ENCODE results near the gene TAOK1. TPM values are rescaled to one million over a fixed set of nuclear protein-coding genes. Genes with fewer than 3 reads are reported as not detected.

TAOK1 gene
- total and polyA plus RNA-seq, 4 donors: 4.3 to 20.5 (median 12.6) TPM

GRCh38 chr17:29570521-29570920, 180.4 kb downstream of the TAOK1 start:
- no peak overlapping the region for H3K9ac ChIP-seq (ENCODE audit: low read depth in 1 of 2, low read length in 2 of 2)
- H3K4me1 ChIP-seq (ENCODE audit: control insufficient read depth in 4 of 4, insufficient read depth in 4 of 4, low read length in 3 of 4): peaks cover 23 to 75% (median 58%) of the 10 kb centered on the region in 4 donors
- H3K36me3 ChIP-seq (ENCODE audit: control insufficient read depth in 4 of 4, insufficient read depth in 3 of 4, low read depth in 1 of 4, low read length in 3 of 4): peaks cover 0 to 3% (median 2%) of the 10 kb centered on the region in 4 donors
- no peak overlapping the region for H3K4me3 ChIP-seq (ENCODE audit: low read depth in 1 of 3, low read length in 3 of 3)
- no peaks in the 10 kb centered on the region for H3K9me3 ChIP-seq (ENCODE audit: control insufficient read depth in 4 of 4, low read length in 3 of 4)
- TF ChIP-seq HNF4A (conservative IDR thresholded peaks at IDR 0.05): no peak
- no peak for TF ChIP-seq GABPA (IDR thresholded peaks at IDR 0.05 in 1 of 2, conservative IDR thresholded peaks at IDR 0.05 in 1 of 2)
- TF ChIP-seq NR2F2 (IDR thresholded peaks at IDR 0.05): no peak
- TF ChIP-seq SP1 (IDR thresholded peaks at IDR 0.05): no peak
- TF ChIP-seq MAX (IDR thresholded peaks at IDR 0.05): no peak
- TF ChIP-seq ZBTB33 (IDR thresholded peaks at IDR 0.05): no peak
- TF ChIP-seq REST (IDR thresholded peaks at IDR 0.05): no peak
- no peak for TF ChIP-seq RXRA (IDR thresholded peaks at IDR 0.05)
- TF ChIP-seq RAD21 (IDR thresholded peaks at IDR 0.05): no peak
- no peak for TF ChIP-seq YY1 (IDR thresholded peaks at IDR 0.05)
- TF ChIP-seq CTCF (IDR thresholded peaks at IDR 0.05; ENCODE audit: low read depth, low read length, missing input control): no peak
- no peak overlapping the region for H3K27ac ChIP-seq (ENCODE audit: low read depth in 1 of 2, low read length in 2 of 2)
- H3K27me3 ChIP-seq (ENCODE audit: control insufficient read depth in 4 of 4, insufficient read depth in 4 of 4, low read length in 3 of 4): no peaks in the 10 kb centered on the region
- 83% methylated on average over 7 of the region's 7 CpGs for WGBS
- no peak for DNase-seq (ENCODE audit: low spot score)

- WGBS: 94% methylated on average over 6 of the region's 6 CpGs
- Histone ChIP-seq H3K9me3 (ENCODE audit: control insufficient read depth in 4 of 4, low read length in 3 of 4) (no peaks in the 10 kb centered on the region), H3K36me3 (ENCODE audit: control insufficient read depth in 4 of 4, insufficient read depth in 3 of 4, low read depth in 1 of 4, low read length in 3 of 4) (peaks cover 2 to 7% (median 4%) of the 10 kb centered on the region in 4 donors), H3K27me3 (ENCODE audit: control insufficient read depth in 4 of 4, insufficient read depth in 4 of 4, low read length in 3 of 4) (no peaks in the 10 kb centered on the region), H3K9ac (ENCODE audit: low read depth in 1 of 2, low read length in 2 of 2) (no peak overlapping the region), H3K4me1 (ENCODE audit: control insufficient read depth in 4 of 4, insufficient read depth in 4 of 4, low read length in 3 of 4) (peaks cover 21 to 66% (median 53%) of the 10 kb centered on the region in 4 donors), H3K4me3 (ENCODE audit: low read depth in 1 of 3, low read length in 3 of 3) (no peak overlapping the region), H3K27ac (ENCODE audit: low read depth in 1 of 2, low read length in 2 of 2) (no peak overlapping the region)
- no peak for DNase-seq (ENCODE audit: low spot score)
- no peak for TF ChIP-seq FOXA2 (IDR thresholded peaks at IDR 0.05)
- no peak for TF ChIP-seq RAD21 (IDR thresholded peaks at IDR 0.05)
- TF ChIP-seq REST (IDR thresholded peaks at IDR 0.05): no peak
- no peak for TF ChIP-seq YY1 (IDR thresholded peaks at IDR 0.05)
- no peak for TF ChIP-seq ATF3 (IDR thresholded peaks at IDR 0.05)
- TF ChIP-seq GABPA (IDR thresholded peaks at IDR 0.05 in 1 of 2, conservative IDR thresholded peaks at IDR 0.05 in 1 of 2): no peak
- no peak for TF ChIP-seq MAX (IDR thresholded peaks at IDR 0.05)
- no peak for TF ChIP-seq TAF1 (conservative IDR thresholded peaks at IDR 0.05)
- TF ChIP-seq EGR1 (IDR thresholded peaks at IDR 0.05; ENCODE audit: low read depth in 2 of 2): no peak
- TF ChIP-seq SP1 (IDR thresholded peaks at IDR 0.05): no peak
- TF ChIP-seq HNF4A (conservative IDR thresholded peaks at IDR 0.05): no peak
- no peak for TF ChIP-seq RXRA (IDR thresholded peaks at IDR 0.05)
- no peak for TF ChIP-seq ZBTB33 (IDR thresholded peaks at IDR 0.05)
- no peak for TF ChIP-seq JUND (IDR thresholded peaks at IDR 0.05)
- TF ChIP-seq NR2F2 (IDR thresholded peaks at IDR 0.05): no peak
- TF ChIP-seq HNF4G (IDR thresholded peaks at IDR 0.05): no peak
- TF ChIP-seq FOXA1 (IDR thresholded peaks at IDR 0.05): no peak
These were observed 181.3 kb downstream of the TAOK1 start for GRCh38 chr17:29571486-29571882.

All from liver (tissue), 9 donors.